Fibroblast of peridontal ligament (primary cell): ENCODE data around the gene DNA2.
"Not testable (repeated sequence)": the region's sequence is repeated elsewhere in the genome, so short reads cannot be mapped to it uniquely, and the experiment has no call there.

Experiments
- DNase-seq: peaks from one replicate; pipeline ENCODE4 v3.0.0-alpha.2; 2010; ENCODE audit errors: extremely low read depth

Gene DNA2

DNA sequence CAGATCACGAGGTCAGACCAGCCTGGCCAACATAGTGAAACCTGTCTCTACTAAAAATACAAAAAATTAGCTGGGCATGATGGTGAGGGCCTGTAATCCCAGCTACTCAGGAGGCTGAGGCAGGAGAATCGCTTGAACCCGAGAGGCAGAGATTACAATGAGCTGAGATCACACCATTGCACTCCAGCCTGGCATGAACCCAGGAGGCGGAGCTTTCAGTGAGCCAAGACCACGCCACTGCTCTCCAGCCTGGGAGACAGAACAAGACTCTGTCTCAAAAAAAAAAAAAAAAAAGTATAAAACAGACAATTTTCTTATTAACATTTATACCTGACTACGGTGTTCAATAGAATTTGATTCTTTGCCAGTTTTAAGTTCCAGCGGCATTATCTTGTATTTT lies 22.1 kb downstream of the DNA2 start:
- not testable (repeated sequence) for DNase-seq

- DNase-seq, result no peak
Measured at GRCh38 chr10:68446179-68446578, 25.6 kb downstream of the DNA2 start.

DNA sequence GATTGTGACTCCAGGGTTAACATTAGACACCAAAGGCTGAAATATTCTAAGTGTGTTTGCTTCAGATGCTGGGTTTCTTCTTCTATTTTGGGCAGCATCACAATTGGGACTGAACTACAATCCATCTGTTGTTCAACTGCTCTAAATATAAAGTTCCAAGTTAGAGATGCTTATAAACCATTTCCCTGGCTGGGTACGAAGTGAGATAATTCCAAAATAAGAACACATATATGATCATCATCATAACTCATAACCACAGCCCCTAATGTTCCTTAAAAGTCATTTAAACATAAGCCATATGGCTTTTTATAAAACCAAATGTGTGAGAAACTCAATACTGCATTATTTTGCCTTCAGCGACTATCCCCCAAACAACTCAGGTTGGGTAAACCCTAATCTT lies 28.8 kb downstream of the DNA2 start:
- DNase-seq, result no peak

DNA sequence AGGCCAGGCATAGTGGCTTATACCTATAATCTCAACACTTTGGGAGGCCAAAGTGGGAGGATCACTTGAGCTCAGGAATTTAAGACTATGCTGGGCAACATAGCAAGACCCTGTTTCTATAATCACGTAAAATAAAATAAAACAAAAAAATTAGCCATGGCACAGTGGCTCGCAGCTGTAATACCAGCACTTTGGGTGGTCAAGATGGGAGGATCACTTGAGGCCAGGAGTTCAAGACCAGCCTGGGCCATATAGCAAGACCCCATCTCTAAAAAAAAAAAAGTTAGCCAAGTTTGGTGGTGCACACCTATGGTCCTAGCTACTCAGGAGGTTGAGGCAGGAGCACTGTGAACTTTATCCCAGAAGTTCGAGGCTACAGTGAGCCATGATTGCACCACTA lies 30.9 kb downstream of the DNA2 start:
- no peak for DNase-seq

- no peak for DNase-seq
Measured at GRCh38 chr10:68435803-68436202, 36.0 kb downstream of the DNA2 start.

GRCh38 chr10:68434657-68435056 lies 37.1 kb downstream of the DNA2 start:
- no peak for DNase-seq

GRCh38 chr10:68428396-68429104 lies 43.2 kb downstream of the DNA2 start:
- no peak for DNase-seq

- DNase-seq, result no peak
Measured at GRCh38 chr10:68424454-68425014, 47.2 kb downstream of the DNA2 start.

GRCh38 chr10:68423522-68423921 lies 48.3 kb downstream of the DNA2 start:
- DNase-seq, result no peak

DNA sequence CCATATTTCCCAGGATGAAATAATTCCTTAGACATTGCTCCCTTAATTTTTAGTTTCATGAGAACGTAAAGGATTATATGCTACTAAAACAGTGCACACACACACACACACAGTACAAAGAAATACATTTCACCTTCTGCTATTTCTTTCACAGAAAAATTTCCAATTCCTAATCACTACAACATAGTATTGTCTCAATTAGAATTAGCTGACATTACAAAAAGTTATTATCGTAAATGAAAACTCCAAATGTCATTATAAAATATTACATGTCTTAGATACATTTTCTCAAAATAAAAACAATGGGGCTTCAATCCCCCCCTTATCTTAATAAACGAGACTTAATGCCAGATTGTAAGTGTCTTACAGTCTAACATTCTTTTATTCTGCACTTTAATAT lies 52.4 kb downstream of the DNA2 start:
- no peak for DNase-seq

GRCh38 chr10:68408898-68409518 lies 62.8 kb downstream of the DNA2 start:
- no peak for DNase-seq

GRCh38 chr10:68406815-68407548 lies 64.8 kb downstream of the DNA2 start, which contains the start of gene RUFY2:
Gene RUFY2, minus strand, starts transcription at chr10:68407277. Its CDS starts 88 bp downstream, at chr10:68407189.
- peak; percentile 61 for DNase-seq

- DNase-seq, result peak; percentile 70
Measured at GRCh38 chr10:68406111-68406814, 65.5 kb downstream of the DNA2 start.

DNA sequence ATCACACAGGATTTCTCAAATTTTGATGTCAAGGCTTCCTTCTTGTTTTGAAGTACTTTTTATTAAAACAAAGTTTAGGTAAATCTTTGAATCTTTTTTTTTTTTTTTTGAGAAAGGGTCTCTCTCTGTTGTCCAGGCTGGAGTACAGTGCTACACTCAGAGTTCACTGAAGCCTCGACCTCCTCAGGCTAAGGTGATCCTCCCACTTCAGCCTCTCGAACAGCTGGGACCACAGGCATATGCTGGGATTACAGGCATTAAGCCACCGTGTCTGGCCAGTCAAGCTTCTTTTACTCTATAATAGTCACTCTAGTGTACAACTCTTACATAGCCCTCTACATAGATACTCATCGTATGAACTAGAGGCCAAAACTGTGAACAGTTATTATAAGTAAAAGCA lies 68.1 kb downstream of the DNA2 start:
- no peak for DNase-seq

DNA sequence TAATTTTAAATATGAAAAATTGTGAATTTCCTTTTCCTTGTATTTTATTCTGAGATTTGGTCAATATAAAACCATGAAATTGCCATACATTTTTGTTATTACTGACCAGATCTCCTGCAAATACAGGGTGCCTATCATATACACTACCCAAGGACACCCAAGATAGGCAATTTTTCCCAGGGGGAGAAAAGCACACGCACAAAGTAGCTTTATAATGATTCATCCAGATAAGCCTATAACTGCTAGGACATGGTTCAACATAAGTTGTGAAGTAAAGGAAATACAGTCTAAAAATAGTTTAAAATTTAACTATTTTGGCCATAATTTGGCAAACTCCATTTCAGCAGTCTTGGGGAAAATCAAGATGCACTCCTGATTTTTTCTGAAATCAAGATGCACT lies 69.5 kb downstream of the DNA2 start:
- no peak for DNase-seq

DNA sequence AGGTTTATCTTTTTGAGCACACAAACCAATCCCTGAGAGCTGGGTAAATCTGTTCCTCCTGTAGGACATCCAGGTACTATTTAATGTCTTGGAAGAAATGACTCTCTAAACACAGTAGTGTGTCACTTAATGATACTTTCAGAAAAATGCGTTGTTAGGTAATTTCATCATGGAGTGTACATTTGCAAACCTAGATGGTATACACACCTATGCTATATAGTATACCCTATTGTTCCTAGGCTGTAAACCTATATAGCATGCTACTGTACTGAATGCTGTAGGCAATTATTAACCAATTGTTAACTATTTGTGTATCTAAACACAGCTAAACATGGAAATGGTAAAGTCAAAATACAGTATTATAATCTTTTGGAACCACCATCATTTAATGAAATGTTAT lies 74.8 kb downstream of the DNA2 start:
- DNase-seq, result no peak

GRCh38 chr10:68385740-68386139 lies 86.0 kb downstream of the DNA2 start:
- no peak for DNase-seq

DNA sequence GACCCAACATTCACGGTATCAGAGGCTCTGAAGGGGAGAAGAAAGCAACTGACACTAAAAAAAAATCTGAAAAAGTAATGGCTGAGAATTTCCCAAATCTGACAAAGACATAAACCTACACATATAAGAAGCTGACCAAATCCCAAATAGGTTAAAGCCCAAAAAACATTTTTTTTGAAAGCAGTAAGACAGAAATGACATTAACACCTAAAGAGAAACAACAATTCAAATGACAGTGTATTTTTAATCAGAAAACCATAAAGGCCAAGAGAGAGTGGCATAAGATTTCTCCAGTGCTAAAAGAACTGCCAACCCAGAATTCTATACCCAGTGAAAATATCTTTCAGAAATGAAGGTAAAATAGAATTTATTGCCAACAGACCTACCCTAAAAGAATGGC lies 100.2 kb downstream of the DNA2 start:
- no peak for DNase-seq

- DNase-seq, result no peak
Measured at GRCh38 chr10:68367121-68367520, 104.7 kb downstream of the DNA2 start.

DNA sequence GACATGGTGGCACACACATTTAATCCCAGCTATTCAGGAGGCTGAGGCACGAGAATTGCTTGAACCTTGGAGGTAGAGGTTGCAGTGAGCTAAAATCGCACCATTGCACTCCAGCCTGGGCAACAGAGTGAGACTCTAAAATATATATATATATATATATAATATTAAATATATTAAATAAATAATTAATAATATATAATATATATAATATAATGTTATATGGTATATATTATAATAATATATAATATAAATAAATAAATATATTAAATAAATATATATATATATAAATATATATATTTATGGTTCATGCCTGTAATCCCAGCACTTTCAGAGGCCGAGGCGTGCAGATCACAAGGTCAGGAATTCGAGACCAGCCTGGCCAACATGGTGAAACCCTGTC lies 105.2 kb downstream of the DNA2 start:
- no peak for DNase-seq

- DNase-seq, result no peak
Measured at GRCh38 chr10:68365611-68366010, 106.2 kb downstream of the DNA2 start.
